GM10266 (cell line): ENCODE data around the gene ZBTB7A.

Source experiments
- DNase-seq: peaks from one replicate; pipeline ENCODE4 v3.0.0; 2012; ENCODE audit errors: extremely low spot score
- TF ChIP-seq, protein P1 (sequence below): IDR thresholded peaks from 2 replicates; pipeline ENCODE4 v1.5.1; 2012; ENCODE audit warnings: mild to moderate bottlenecking, low read depth; ENCODE audit not compliant: control insufficient read depth, insufficient read depth; ENCODE audit errors: missing control alignments

Gene ZBTB7A

DNA sequence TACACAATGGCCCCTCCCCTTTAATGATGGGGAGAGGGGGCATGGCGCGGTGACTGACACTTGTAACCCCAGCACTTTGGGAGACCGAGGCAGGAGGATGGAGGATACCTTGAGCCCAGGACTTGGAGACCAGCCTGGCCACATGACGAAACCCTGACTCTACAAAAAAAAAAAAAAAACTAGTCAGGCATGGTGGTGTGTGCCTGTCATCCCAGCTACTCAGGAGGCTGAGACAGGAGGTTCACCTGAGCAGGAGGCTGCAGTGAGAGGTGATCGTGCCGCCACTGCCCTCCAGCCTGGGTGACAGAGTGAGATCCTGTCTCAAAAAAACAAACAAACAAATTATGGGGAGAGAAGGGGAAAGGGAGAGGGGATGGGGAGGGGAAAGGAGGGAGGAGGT, 13.8 kb upstream of the ZBTB7A start:
- DNase-seq = no peak
- TF ChIP-seq, protein P1, sequence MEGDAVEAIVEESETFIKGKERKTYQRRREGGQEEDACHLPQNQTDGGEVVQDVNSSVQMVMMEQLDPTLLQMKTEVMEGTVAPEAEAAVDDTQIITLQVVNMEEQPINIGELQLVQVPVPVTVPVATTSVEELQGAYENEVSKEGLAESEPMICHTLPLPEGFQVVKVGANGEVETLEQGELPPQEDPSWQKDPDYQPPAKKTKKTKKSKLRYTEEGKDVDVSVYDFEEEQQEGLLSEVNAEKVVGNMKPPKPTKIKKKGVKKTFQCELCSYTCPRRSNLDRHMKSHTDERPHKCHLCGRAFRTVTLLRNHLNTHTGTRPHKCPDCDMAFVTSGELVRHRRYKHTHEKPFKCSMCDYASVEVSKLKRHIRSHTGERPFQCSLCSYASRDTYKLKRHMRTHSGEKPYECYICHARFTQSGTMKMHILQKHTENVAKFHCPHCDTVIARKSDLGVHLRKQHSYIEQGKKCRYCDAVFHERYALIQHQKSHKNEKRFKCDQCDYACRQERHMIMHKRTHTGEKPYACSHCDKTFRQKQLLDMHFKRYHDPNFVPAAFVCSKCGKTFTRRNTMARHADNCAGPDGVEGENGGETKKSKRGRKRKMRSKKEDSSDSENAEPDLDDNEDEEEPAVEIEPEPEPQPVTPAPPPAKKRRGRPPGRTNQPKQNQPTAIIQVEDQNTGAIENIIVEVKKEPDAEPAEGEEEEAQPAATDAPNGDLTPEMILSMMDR = no peak

DNA sequence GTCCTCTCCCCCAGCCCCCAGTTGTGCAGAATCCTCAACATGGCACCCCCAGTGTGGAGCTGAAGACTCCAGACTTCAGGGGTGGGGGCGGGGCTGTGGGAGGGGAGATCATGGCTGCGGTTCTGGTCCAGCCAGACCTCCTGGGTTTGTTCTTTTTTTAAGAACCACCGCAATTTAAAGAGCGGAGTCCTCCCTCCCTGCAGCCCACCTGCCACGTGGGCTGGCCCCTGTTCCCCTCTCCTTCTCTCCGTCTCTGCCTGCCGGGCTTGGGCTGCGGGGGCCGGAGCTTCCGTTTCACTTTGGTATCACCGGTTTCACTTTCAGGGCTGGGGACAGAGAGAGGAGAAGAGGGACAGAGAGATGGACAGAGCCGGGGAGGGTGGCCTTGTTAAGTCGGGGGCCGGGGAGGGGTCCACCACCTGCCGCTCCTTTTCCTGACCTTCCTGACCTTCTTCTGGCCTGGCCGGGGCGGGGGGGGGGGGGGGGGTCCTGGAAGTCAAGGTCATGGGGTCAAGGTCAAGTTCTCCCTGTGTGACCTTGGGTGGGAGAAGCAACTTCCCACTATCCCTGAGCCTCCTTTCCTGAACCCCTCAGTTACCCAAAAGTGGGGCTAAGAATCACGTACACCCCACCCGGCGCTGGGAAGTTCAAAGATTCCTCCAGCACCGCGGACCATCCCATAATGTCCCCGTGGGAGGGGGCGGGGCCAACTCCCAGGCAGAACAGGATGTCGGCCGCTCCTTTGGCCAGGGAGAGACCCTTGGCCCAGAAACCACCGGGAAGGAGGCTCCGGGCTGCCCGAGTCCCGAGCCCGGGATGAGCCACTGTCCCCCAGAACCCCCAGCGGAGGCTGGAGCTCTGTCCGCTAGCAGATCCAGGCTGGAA, 11.3 kb upstream of the ZBTB7A start:
- TF ChIP-seq, protein P1 = no peak
- peak; percentile 77 for DNase-seq

DNA sequence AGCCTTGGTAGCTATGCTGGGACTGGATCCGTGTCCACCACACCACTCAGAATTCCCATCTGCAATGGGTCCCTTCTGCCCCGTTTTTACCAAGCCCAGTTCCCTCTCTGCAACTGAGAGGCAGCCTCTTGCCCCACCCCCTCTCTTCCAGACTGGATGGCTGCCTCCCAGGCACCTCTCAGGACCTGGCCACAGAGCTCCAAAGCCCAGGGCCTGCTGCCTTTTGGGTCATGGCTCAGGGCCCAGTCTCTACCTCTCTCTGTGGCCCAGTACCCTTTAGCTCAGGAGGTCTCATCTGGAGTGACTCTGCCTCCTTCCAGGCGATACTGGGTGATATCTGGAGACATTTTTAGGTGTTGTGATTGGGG, 10.3 kb upstream of the ZBTB7A start:
- no peak for DNase-seq
- TF ChIP-seq, protein P1 = no peak

DNA sequence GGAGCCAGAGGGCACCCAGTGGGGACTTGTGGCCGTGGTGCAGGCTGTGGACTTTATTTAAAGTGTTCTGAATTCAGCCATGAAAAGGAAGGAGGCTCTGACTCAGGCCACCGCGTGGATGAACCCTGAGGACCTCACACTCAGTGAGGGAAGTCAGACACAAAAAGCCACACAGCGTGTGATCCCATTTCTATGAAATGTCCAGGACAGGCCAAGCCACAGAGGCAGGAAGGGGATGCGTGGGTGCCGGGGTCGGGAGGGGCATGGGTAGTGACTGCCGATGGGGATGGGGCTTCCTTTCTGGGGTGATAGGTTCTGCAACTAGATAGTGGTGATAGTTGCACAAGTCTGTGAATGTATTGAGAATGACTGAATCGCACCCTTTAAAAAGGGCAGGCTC, 8.7 kb upstream of the ZBTB7A start:
- DNase-seq = no peak
- TF ChIP-seq, protein P1 = no peak

DNA sequence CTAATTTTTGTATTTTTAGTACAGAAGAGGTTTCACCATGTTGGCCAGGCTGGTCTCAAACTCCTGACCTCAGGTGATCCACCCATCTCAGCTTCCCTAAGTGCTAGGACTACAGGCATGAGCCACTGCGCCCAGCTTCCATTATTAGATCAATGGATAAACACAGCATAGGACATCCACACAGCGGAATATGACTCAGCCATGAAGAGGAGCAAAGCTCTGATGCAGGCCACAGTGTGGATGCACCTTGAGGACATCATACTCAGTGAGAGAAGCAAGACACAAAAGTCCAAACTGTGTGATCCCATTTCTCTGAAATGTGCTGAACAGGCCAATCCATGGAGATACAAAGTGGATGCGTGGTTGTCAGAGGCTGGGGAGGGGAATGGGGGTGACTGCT, 4.9 kb upstream of the ZBTB7A start:
- TF ChIP-seq, protein P1 = no peak
- no peak for DNase-seq

DNA sequence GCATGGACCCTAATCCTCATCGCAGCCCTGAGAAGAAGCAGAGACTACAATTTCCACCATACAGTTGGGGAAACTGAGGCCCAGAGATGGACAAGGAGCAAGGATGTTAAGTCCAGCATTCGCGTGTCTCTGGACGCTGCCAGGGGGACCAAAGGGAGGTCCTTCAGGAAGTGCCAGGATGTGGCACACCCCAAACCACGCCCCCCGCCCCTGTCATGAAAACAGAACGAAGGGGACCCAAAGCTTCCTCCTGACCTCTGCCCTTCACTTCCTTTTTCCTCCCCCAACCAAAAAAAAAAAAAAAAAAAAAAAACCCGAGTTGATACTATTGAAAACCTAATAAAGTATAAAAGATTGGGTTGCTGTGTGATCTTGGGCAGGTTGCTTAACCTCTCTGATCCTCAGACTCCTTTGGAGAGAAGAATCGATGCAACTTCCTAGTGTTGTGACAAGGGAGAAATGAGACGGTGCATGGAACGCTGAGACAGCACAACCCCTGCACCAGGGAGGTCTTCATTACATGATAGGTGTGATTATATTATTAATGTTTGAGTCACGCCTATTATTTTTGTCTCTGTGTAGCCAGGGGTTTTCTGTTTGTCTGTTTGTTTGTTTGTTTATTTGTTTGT, 2.7 kb upstream of the ZBTB7A start:
- TF ChIP-seq, protein P1 = no peak
- DNase-seq = no peak
